Astrocyte (in vitro differentiated cells and primary cell): ENCODE measurements around the gene FLRT2.

Experiments used
- EZH2 ChIP-seq: IDR thresholded peaks from 2 replicates; pipeline ENCODE4 v1.6.1; 2012; ENCODE audit warnings: mild to moderate bottlenecking, low read length, inconsistent platforms; ENCODE audit not compliant: insufficient read depth
- TF ChIP-seq, protein P1 (sequence below): IDR thresholded peaks from 2 replicates; pipeline ENCODE4 v1.5.1; 2011; ENCODE audit warnings: low read depth, mild to moderate bottlenecking, inconsistent platforms, low read length, moderate library complexity; ENCODE audit not compliant: insufficient read depth

DNA sequence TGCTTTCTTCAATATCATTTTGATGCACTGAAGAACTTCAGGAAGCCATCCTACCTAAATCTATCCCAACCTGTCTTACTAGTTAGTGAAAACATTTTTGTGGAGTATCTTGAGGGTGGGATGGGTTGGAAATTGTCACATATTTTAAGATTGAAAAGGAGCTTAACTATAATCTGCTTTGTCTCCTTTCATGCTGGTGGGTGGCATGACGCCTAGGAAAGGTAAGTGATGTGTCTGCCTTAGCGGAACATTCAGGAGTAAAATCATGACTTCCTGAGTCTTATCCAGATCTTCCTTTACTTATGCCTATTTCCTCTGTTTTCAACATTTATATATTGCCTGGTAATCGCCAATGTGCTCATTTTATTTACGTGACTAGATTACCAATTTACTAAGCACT is 74.1 kb downstream of the FLRT2 start:
- no peak for TF ChIP-seq EZH2
- TF ChIP-seq, protein P1, sequence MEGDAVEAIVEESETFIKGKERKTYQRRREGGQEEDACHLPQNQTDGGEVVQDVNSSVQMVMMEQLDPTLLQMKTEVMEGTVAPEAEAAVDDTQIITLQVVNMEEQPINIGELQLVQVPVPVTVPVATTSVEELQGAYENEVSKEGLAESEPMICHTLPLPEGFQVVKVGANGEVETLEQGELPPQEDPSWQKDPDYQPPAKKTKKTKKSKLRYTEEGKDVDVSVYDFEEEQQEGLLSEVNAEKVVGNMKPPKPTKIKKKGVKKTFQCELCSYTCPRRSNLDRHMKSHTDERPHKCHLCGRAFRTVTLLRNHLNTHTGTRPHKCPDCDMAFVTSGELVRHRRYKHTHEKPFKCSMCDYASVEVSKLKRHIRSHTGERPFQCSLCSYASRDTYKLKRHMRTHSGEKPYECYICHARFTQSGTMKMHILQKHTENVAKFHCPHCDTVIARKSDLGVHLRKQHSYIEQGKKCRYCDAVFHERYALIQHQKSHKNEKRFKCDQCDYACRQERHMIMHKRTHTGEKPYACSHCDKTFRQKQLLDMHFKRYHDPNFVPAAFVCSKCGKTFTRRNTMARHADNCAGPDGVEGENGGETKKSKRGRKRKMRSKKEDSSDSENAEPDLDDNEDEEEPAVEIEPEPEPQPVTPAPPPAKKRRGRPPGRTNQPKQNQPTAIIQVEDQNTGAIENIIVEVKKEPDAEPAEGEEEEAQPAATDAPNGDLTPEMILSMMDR: no peak
